ENCODE data around the gene HMG20A. TPM values are rescaled to one million over a fixed set of nuclear protein-coding genes. Genes with fewer than 3 reads are reported as not detected.
A peak's percentile ranks its signal among the peaks of the same experiment; 100 is the strongest.

HMG20A gene
- total and polyA plus RNA-seq, 2 of the 13 experiments (the other 11 are each of a cell fraction or from before 2014, with no cell fraction given) = 28.0 to 35.2 TPM

DNA sequence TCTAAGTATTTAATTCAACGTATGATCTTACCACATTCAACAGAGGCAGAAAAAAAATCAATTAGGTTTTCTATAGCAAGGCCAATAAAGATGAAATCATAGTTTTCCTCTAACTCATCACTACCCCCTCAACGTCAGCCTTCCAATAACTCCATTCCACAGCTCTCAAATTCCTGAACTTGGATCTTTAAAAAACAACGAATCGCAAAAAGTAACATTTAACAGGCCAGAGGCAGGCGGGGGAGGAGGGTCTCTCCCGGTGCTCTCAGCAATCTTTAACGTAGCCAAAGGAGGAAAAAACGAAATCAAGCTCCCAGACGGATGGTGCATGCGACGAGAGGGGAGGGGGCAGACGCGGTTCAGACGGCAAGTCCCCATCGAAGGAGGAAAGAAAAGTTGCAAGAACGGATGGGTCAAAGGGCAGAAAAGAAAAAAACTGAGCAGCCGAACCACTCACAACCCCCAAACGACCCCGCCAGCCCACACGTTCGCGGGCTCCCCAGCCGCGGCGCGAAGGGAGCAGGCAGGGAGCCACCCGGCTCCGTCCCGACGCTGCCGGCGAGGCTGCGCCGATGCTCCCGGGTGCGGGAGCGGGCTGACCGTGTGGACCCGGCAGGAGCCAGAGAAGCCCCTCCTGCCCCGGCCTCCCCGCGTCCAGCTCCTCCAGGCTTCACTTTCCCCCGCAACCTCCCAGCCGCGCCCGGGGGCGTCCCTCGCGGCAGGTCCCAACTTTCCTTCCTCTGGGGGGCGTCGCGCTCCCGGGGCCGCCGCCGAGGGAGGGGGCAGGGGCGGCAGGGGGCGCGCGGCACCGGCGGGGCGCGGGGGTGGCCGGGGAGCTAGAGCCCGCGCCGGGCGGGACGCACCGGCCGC, 1.5 kb upstream of the HMG20A start:
- in situ Hi-C loops (cut with HindIII; ENCODE audit: extremely low pct_ligation_motif_present, low pct_unique_long_range_greater_than_20kb) (no loop called here), intact Hi-C loops (cut with micrococcal nuclease; ENCODE audit: unreplicated experiment) (no loop called here)
- Histone ChIP-seq H3K36me3 (replicated peaks in 1 of 2; ENCODE audit: control insufficient read depth in 1 of 2, insufficient read depth in 2 of 2, low read length in 2 of 2) (no peaks in the 10 kb centered on the region), H3K27me3 (ENCODE audit: control insufficient read depth in 1 of 2, insufficient read depth in 2 of 2, low read length in 2 of 2) (no peaks in the 10 kb centered on the region; a peak in 2 of 5 replicates), H3K9me3 (ENCODE audit: low read length) (no peaks in the 10 kb centered on the region), H3K9ac (ENCODE audit: insufficient read depth, low read depth, low read length) (peak overlapping the region; percentile 87), H3K4me1 (ENCODE audit: insufficient read depth, low read length) (peaks cover 55% of the 10 kb centered on the region), H3K79me2 (ENCODE audit: insufficient read depth, low read length) (peaks cover 80% of the 10 kb centered on the region), H3K27ac (ENCODE audit: extremely low read length, insufficient read depth, low read length) (peak overlapping the region; percentile 78), H3K4me3 (replicated peaks in 1 of 3; ENCODE audit: insufficient read depth in 1 of 3, low read depth in 2 of 3, low read length in 3 of 3) (peak overlapping the region; percentile 87 to 95 (median 95)), H3K4me2 (ENCODE audit: low read depth, low read length) (peak overlapping the region; percentile 78), H4K20me1 (ENCODE audit: insufficient read depth, low read length) (peaks cover 9% of the 10 kb centered on the region; the same call in 1 of the 2 replicates), H2AFZ (ENCODE audit: low read length) (no peak overlapping the region)
- no TSS peak for BruUV-seq (replicated peaks)
- POLR2A ChIA-PET = interaction anchor here (0.6 to 1.1 kb wide), 3 partner anchors 18 to 488 kb away, joined by 3 to 5 read pairs (median 4); partner anchors contain the start of gene RCN2
- under 1% methylated on average over 39 of the region's 72 CpGs for WGBS (ENCODE audit: low lambda C conversion rate)
- no peak for DNase-seq (ENCODE audit: low spot score)
- CTCF ChIA-PET (ENCODE audit: low intra/inter-chr PET ratio, low total read pairs) = no interaction called here
- ATAC-seq = peak; percentile 51
- FAIRE-seq = no peak
- TF ChIP-seq KDM2A (CRISPR knock-in tag; IDR thresholded peaks at IDR 0.05; ENCODE audit: borderline replicate concordance, low read depth) (peak; percentile 51), CTCF (CRISPR knock-in tag; IDR thresholded peaks at IDR 0.05) (peak; percentile 58), ZBTB2 (CRISPR knock-in tag; IDR thresholded peaks at IDR 0.05; ENCODE audit: low read depth) (peak; percentile 56; the same call in 1 of the 2 replicates), KMT2B (CRISPR knock-in tag; IDR thresholded peaks at IDR 0.05) (0 out of 2 replicates have a peak, but pooled peaks have one; percentile 3), DNMT1 (CRISPR knock-in tag; IDR thresholded peaks at IDR 0.05) (no peak), ZNF777 (CRISPR knock-in tag; IDR thresholded peaks at IDR 0.05) (0 out of 2 replicates have a peak, but pooled peaks have one; percentile 89), KDM5B (CRISPR knock-in tag; IDR thresholded peaks at IDR 0.05; ENCODE audit: borderline replicate concordance) (peak; percentile 57; the same call in 1 of the 2 replicates), YEATS4 (CRISPR knock-in tag; IDR thresholded peaks at IDR 0.05; ENCODE audit: borderline replicate concordance) (peak; percentile 64; the same call in 1 of the 2 replicates), ZNF841 (CRISPR knock-in tag; IDR thresholded peaks at IDR 0.05; ENCODE audit: borderline replicate concordance) (no peak), ZC3H13 (CRISPR knock-in tag; IDR thresholded peaks at IDR 0.05) (peak; percentile 47; the same call in 1 of the 2 replicates), PATZ1 (CRISPR knock-in tag; IDR thresholded peaks at IDR 0.05) (peak; percentile 91), MAZ (IDR thresholded peaks at IDR 0.05; ENCODE audit: borderline replicate concordance, low read depth, low read length) (0 out of 2 replicates have a peak, but pooled peaks have one; percentile 15), MAZ (CRISPR knock-in tag; IDR thresholded peaks at IDR 0.05; ENCODE audit: low read depth) (peak; percentile 33; the same call in 1 of the 2 replicates), SALL1 (CRISPR knock-in tag; IDR thresholded peaks at IDR 0.05) (0 out of 2 replicates have a peak, but pooled peaks have one; percentile 16), UBTF (CRISPR knock-in tag; IDR thresholded peaks at IDR 0.05) (peak; percentile 55)

Data from HepG2 (cell line).